HepG2 (cell line): ENCODE results near the gene BIVM. TPM values are rescaled to one million over a fixed set of nuclear protein-coding genes. Genes with fewer than 3 reads are reported as not detected.

ENCODE experiments used
- FOXO1 ChIP-seq: sonication (generic); formaldehyde crosslinking; IDR thresholded peaks from 2 replicates; pipeline ENCODE4 v1.4.0; 2020; ENCODE audit warnings: missing genetic modification reagents
- FOXP1 ChIP-seq, 2 experiments: fragments of 450-650 bp in 1 of 2; IDR thresholded peaks; 2 replicates each; pipeline ENCODE4 v1.6.1; 2017 to 2018; ENCODE audit warnings: antibody characterized with exemption in 1 of 2
- GPN1 ChIP-seq: sonication (generic); formaldehyde crosslinking; IDR thresholded peaks from 2 replicates; pipeline ENCODE4 v1.5.1; 2020; ENCODE audit warnings: missing genetic modification reagents, borderline replicate concordance
- HNRNPK ChIP-seq: fragments of 200-400 bp; formaldehyde crosslinking; IDR thresholded peaks from 2 replicates; pipeline ENCODE4 v1.6.1; 2018; ENCODE audit warnings: low read length, low read depth, moderate library complexity, mild to moderate bottlenecking; ENCODE audit not compliant: poor library complexity, severe bottlenecking
- HOXA3 ChIP-seq: sonication (generic); formaldehyde crosslinking; IDR thresholded peaks from 2 replicates; pipeline ENCODE4 v1.5.0; 2020; ENCODE audit warnings: missing genetic modification reagents
- KDM5A ChIP-seq: fragments of 200-600 bp; sonication (generic); IDR thresholded peaks from 2 replicates; pipeline ENCODE4 v1.7.0; 2018; ENCODE audit warnings: antibody characterized with exemption, mild to moderate bottlenecking, low read length, borderline replicate concordance
- RXRA ChIP-seq: sonication (generic); formaldehyde crosslinking; IDR thresholded peaks from 2 replicates; pipeline ENCODE4 v1.5.1; 2020; ENCODE audit warnings: missing genetic modification reagents
- SIN3B ChIP-seq: fragments of 150-350 bp; IDR thresholded peaks from 2 replicates; pipeline ENCODE4 v1.6.1; 2014; ENCODE audit warnings: low read length
- STAT5B ChIP-seq: sonication (generic); formaldehyde crosslinking; IDR thresholded peaks from 2 replicates; pipeline ENCODE4 v1.4.0; 2020; ENCODE audit warnings: missing genetic modification reagents
- ZBTB20 ChIP-seq: sonication (generic); formaldehyde crosslinking; IDR thresholded peaks from 2 replicates; pipeline ENCODE4 v1.8.1; 2023; ENCODE audit warnings: missing genetic modification reagents, low read depth, mild to moderate bottlenecking, borderline replicate concordance
- ZBTB39 ChIP-seq: sonication (generic); formaldehyde crosslinking; IDR thresholded peaks from 2 replicates; pipeline ENCODE4 v1.5.0; 2020; ENCODE audit warnings: missing genetic modification reagents
- ZKSCAN5 ChIP-seq: sonication (generic); formaldehyde crosslinking; IDR thresholded peaks from 2 replicates; pipeline ENCODE4 v1.5.1; 2020; ENCODE audit warnings: mild to moderate bottlenecking, missing genetic modification reagents
- ZNF230 ChIP-seq: sonication (generic); formaldehyde crosslinking; IDR thresholded peaks from 2 replicates; pipeline ENCODE4 v1.4.0; 2020; ENCODE audit warnings: mild to moderate bottlenecking, missing genetic modification reagents
- ZNF577 ChIP-seq: sonication (generic); formaldehyde crosslinking; IDR thresholded peaks from 2 replicates; pipeline ENCODE4 v1.4.0; 2020; ENCODE audit warnings: mild to moderate bottlenecking, low read depth, missing genetic modification reagents, borderline replicate concordance
- ZNF749 ChIP-seq: sonication (generic); formaldehyde crosslinking; IDR thresholded peaks from 2 replicates; pipeline ENCODE4 v1.8.0; 2022; ENCODE audit warnings: mild to moderate bottlenecking, missing genetic modification reagents, moderate library complexity, borderline replicate concordance
- ZNF878 ChIP-seq: sonication (generic); formaldehyde crosslinking; IDR thresholded peaks from 2 replicates; pipeline ENCODE4 v1.8.1; 2023; ENCODE audit warnings: mild to moderate bottlenecking, missing genetic modification reagents, moderate library complexity
- ZNF883 ChIP-seq: sonication (generic); formaldehyde crosslinking; IDR thresholded peaks from 2 replicates; pipeline ENCODE4 v1.5.1; 2020; ENCODE audit warnings: mild to moderate bottlenecking, missing genetic modification reagents; ENCODE audit errors: not compliant biosample characterization
- polyA plus RNA-seq, 8 experiments: library from polyadenylated mRNA; depleted of rRNA in 3 of 8; stranded (reverse) in 7 of 8; unstranded in 1 of 8; fragments of >200 nt; fragmentation: Illumina TruSeq in 4 of 8; extraction: Trizol in 4 of 8; gene quantifications; 2 replicates each; pipeline versions ENCODE4 v1.2.1 to v1.2.3, GENCODE V29; 2011 to 2016; ENCODE audit warnings: low read depth in 4 of 8, missing spikeins in 1 of 8, mixed read lengths in 1 of 8; ENCODE audit not compliant: insufficient read depth in 1 of 8
- total RNA-seq, 5 experiments: library from RNA; depleted of rRNA; stranded (reverse); fragments of >200 nt; fragmentation: Illumina TruSeq; extraction: Trizol; gene quantifications; 2 replicates each; pipeline ENCODE4 v1.2.3, GENCODE V29; 2016; ENCODE audit warnings: low read depth in 1 of 5
- TF ChIP-seq, protein P1 (sequence below): sonication (generic); formaldehyde crosslinking; IDR thresholded peaks from 2 replicates; pipeline ENCODE4 v1.4.0; 2020; ENCODE audit warnings: missing genetic modification reagents
- TF ChIP-seq, protein P2 (sequence below): sonication (generic); formaldehyde crosslinking; IDR thresholded peaks from 2 replicates; pipeline ENCODE4 v1.4.0; 2020; ENCODE audit warnings: mild to moderate bottlenecking, missing genetic modification reagents
- TF ChIP-seq, protein P3 (sequence below): sonication (generic); formaldehyde crosslinking; IDR thresholded peaks from 2 replicates; pipeline ENCODE4 v1.4.0; 2020; ENCODE audit warnings: mild to moderate bottlenecking, missing genetic modification reagents

BIVM gene
- total and polyA plus RNA-seq, 2 of the 13 experiments (the other 11 are each of a cell fraction or from before 2014, with no cell fraction given), result 10.4 to 15.8 TPM

DNA sequence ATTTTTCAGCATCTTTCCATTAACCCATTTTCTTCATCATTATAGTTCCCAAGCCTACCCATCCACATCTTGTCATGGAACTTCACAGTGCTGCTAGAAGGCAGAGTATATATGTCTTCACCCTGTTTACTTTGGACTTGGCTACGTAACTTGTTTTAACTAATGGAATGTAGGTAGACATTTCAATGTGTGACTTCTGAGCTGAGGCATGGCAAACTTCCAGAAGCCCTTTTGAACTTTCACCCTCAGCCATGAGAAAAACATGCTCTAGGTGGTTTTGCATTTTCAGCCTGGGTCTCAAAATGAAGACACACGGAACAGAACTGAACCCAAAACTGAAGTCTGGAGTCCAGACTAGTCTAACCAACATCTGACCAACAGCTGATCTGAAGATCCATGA, 28.5 kb upstream of the BIVM start (continued):
- TF ChIP-seq, protein P1, sequence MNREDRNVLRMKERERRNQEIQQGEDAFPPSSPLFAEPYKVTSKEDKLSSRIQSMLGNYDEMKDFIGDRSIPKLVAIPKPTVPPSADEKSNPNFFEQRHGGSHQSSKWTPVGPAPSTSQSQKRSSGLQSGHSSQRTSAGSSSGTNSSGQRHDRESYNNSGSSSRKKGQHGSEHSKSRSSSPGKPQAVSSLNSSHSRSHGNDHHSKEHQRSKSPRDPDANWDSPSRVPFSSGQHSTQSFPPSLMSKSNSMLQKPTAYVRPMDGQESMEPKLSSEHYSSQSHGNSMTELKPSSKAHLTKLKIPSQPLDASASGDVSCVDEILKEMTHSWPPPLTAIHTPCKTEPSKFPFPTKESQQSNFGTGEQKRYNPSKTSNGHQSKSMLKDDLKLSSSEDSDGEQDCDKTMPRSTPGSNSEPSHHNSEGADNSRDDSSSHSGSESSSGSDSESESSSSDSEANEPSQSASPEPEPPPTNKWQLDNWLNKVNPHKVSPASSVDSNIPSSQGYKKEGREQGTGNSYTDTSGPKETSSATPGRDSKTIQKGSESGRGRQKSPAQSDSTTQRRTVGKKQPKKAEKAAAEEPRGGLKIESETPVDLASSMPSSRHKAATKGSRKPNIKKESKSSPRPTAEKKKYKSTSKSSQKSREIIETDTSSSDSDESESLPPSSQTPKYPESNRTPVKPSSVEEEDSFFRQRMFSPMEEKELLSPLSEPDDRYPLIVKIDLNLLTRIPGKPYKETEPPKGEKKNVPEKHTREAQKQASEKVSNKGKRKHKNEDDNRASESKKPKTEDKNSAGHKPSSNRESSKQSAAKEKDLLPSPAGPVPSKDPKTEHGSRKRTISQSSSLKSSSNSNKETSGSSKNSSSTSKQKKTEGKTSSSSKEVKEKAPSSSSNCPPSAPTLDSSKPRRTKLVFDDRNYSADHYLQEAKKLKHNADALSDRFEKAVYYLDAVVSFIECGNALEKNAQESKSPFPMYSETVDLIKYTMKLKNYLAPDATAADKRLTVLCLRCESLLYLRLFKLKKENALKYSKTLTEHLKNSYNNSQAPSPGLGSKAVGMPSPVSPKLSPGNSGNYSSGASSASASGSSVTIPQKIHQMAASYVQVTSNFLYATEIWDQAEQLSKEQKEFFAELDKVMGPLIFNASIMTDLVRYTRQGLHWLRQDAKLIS (CRISPR knock-in tag), result no peak
- TF ChIP-seq HOXA3 (CRISPR knock-in tag) (peak; percentile 13; the same call in 1 of the 2 replicates), STAT5B (CRISPR knock-in tag) (no peak), RXRA (CRISPR knock-in tag) (no peak), ZNF883 (no peak), FOXP1 (IDR thresholded peaks at IDR 0.05) (no peak), FOXP1 (CRISPR knock-in tag; IDR thresholded peaks at IDR 0.05) (peak; percentile 12; the same call in 1 of the 2 replicates), ZBTB39 (CRISPR knock-in tag) (no peak), KDM5A (no peak), ZNF577 (CRISPR knock-in tag) (no peak), GPN1 (CRISPR knock-in tag) (no peak), ZNF230 (CRISPR knock-in tag) (no peak), HNRNPK (no peak), ZNF749 (CRISPR knock-in tag) (no peak), SIN3B (no peak), ZNF878 (CRISPR knock-in tag) (no peak), ZBTB20 (CRISPR knock-in tag) (no peak; the same call in 1 of the 2 replicates), FOXO1 (CRISPR knock-in tag) (peak; percentile 34; the same call in 1 of the 2 replicates), ZKSCAN5 (CRISPR knock-in tag) (no peak)
- TF ChIP-seq, protein P2, sequence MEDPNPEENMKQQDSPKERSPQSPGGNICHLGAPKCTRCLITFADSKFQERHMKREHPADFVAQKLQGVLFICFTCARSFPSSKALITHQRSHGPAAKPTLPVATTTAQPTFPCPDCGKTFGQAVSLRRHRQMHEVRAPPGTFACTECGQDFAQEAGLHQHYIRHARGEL (CRISPR knock-in tag), result no peak
- TF ChIP-seq, protein P3, sequence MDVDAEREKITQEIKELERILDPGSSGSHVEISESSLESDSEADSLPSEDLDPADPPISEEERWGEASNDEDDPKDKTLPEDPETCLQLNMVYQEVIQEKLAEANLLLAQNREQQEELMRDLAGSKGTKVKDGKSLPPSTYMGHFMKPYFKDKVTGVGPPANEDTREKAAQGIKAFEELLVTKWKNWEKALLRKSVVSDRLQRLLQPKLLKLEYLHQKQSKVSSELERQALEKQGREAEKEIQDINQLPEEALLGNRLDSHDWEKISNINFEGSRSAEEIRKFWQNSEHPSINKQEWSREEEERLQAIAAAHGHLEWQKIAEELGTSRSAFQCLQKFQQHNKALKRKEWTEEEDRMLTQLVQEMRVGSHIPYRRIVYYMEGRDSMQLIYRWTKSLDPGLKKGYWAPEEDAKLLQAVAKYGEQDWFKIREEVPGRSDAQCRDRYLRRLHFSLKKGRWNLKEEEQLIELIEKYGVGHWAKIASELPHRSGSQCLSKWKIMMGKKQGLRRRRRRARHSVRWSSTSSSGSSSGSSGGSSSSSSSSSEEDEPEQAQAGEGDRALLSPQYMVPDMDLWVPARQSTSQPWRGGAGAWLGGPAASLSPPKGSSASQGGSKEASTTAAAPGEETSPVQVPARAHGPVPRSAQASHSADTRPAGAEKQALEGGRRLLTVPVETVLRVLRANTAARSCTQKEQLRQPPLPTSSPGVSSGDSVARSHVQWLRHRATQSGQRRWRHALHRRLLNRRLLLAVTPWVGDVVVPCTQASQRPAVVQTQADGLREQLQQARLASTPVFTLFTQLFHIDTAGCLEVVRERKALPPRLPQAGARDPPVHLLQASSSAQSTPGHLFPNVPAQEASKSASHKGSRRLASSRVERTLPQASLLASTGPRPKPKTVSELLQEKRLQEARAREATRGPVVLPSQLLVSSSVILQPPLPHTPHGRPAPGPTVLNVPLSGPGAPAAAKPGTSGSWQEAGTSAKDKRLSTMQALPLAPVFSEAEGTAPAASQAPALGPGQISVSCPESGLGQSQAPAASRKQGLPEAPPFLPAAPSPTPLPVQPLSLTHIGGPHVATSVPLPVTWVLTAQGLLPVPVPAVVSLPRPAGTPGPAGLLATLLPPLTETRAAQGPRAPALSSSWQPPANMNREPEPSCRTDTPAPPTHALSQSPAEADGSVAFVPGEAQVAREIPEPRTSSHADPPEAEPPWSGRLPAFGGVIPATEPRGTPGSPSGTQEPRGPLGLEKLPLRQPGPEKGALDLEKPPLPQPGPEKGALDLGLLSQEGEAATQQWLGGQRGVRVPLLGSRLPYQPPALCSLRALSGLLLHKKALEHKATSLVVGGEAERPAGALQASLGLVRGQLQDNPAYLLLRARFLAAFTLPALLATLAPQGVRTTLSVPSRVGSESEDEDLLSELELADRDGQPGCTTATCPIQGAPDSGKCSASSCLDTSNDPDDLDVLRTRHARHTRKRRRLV (CRISPR knock-in tag), result no peak
